H1 (cell line): ENCODE measurements around the gene FBXO8.

ENCODE experiments used
- EZH2 ChIP-seq: fragments of 200-600 bp; sonication (generic); IDR thresholded peaks from 2 replicates; pipeline ENCODE4 v1.7.1; 2012; ENCODE audit warnings: low read depth, mild to moderate bottlenecking, moderate library complexity, low read length, inconsistent platforms; ENCODE audit not compliant: severe bottlenecking
- POLR2A ChIP-seq, 2 experiments: IDR thresholded peaks; 1 replicate in 1 of 2; 2 replicates in 1 of 2; pipeline ENCODE4 v1.6.1; 2011; ENCODE audit warnings: low read depth in 2 of 2, low read length in 2 of 2, mild to moderate bottlenecking in 2 of 2; ENCODE audit errors: control extremely low read depth in 1 of 2
- POLR2AphosphoS5 ChIP-seq: IDR thresholded peaks from 2 replicates; pipeline ENCODE4 v1.6.1; 2011; ENCODE audit warnings: low read depth, low read length
- RAD21 ChIP-seq, 2 experiments: IDR thresholded peaks in 1 of 2; conservative IDR thresholded peaks in 1 of 2; 2 replicates each; pipeline ENCODE4 v1.6.1; 2011; ENCODE audit warnings: low read depth in 2 of 2, low read length in 2 of 2, improper control_type of control experiment in 1 of 2, inconsistent platforms in 1 of 2, mild to moderate bottlenecking in 1 of 2, moderate library complexity in 1 of 2
- RXRA ChIP-seq: IDR thresholded peaks from 2 replicates; pipeline ENCODE4 v1.6.1; 2011; ENCODE audit warnings: low read depth, mild to moderate bottlenecking, low read length, moderate library complexity; ENCODE audit not compliant: insufficient read depth
- SP1 ChIP-seq: IDR thresholded peaks from 2 replicates; pipeline ENCODE4 v1.6.1; 2011; ENCODE audit warnings: low read depth, low read length
- YY1 ChIP-seq: IDR thresholded peaks from 2 replicates; pipeline ENCODE4 v1.6.1; 2011; ENCODE audit warnings: low read depth, mild to moderate bottlenecking, low read length
- TF ChIP-seq, protein P1 (sequence below), 3 experiments: IDR thresholded peaks; 1 replicate in 2 of 3; 2 replicates in 1 of 3; pipeline versions ENCODE4 v1.5.1 to v1.6.1; 2011; ENCODE audit warnings: low read length in 3 of 3, mild to moderate bottlenecking in 3 of 3, inconsistent platforms in 2 of 3, low read depth in 1 of 3, moderate library complexity in 1 of 3; ENCODE audit not compliant: insufficient read depth in 1 of 3; ENCODE audit errors: control extremely low read depth in 1 of 3

DNA sequence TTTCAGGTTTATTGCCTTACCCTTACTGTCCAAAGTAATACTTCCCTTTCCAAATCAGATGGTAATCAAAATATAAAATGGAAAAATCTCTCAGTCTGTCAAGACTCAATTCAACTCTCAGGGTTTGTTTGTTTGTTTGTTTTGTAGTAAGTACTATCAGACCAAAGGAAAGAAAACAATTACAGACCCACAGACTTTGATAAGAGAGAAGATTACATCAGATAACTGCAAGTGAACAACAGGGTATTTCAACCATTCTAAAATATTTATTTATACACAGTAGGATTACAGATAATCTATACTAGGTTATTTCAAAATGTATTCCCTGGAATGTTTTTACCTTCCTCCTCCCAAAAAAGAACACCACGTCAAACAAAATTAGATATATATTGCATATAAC lies 28.9 kb downstream of the FBXO8 start:
- TF ChIP-seq, protein P1, sequence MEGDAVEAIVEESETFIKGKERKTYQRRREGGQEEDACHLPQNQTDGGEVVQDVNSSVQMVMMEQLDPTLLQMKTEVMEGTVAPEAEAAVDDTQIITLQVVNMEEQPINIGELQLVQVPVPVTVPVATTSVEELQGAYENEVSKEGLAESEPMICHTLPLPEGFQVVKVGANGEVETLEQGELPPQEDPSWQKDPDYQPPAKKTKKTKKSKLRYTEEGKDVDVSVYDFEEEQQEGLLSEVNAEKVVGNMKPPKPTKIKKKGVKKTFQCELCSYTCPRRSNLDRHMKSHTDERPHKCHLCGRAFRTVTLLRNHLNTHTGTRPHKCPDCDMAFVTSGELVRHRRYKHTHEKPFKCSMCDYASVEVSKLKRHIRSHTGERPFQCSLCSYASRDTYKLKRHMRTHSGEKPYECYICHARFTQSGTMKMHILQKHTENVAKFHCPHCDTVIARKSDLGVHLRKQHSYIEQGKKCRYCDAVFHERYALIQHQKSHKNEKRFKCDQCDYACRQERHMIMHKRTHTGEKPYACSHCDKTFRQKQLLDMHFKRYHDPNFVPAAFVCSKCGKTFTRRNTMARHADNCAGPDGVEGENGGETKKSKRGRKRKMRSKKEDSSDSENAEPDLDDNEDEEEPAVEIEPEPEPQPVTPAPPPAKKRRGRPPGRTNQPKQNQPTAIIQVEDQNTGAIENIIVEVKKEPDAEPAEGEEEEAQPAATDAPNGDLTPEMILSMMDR (IDR thresholded peaks at IDR 0.05; ENCODE audit: control extremely low read depth in 1 of 3, insufficient read depth in 1 of 3, low read depth in 1 of 3, low read length in 3 of 3): no peak
- TF ChIP-seq RXRA (no peak), POLR2A (IDR thresholded peaks at IDR 0.05; ENCODE audit: control extremely low read depth in 1 of 2, low read depth in 2 of 2, low read length in 2 of 2) (no peak), RAD21 (IDR thresholded peaks at IDR 0.05 in 1 of 2, conservative IDR thresholded peaks at IDR 0.05 in 1 of 2; ENCODE audit: low read depth in 2 of 2, low read length in 2 of 2) (no peak), YY1 (no peak), POLR2AphosphoS5 (no peak), SP1 (no peak), EZH2 (no peak)
